ENCODE results near the gene BDKRB2.

GRCh38 chr14:96243785-96244184 lies 39.1 kb downstream of the BDKRB2 start:
- TF ChIP-seq, protein P1, sequence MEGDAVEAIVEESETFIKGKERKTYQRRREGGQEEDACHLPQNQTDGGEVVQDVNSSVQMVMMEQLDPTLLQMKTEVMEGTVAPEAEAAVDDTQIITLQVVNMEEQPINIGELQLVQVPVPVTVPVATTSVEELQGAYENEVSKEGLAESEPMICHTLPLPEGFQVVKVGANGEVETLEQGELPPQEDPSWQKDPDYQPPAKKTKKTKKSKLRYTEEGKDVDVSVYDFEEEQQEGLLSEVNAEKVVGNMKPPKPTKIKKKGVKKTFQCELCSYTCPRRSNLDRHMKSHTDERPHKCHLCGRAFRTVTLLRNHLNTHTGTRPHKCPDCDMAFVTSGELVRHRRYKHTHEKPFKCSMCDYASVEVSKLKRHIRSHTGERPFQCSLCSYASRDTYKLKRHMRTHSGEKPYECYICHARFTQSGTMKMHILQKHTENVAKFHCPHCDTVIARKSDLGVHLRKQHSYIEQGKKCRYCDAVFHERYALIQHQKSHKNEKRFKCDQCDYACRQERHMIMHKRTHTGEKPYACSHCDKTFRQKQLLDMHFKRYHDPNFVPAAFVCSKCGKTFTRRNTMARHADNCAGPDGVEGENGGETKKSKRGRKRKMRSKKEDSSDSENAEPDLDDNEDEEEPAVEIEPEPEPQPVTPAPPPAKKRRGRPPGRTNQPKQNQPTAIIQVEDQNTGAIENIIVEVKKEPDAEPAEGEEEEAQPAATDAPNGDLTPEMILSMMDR (conservative IDR thresholded peaks at IDR 0.05): no peak
- no peak for TF ChIP-seq EZH2 (IDR thresholded peaks at IDR 0.05; ENCODE audit: low read depth)

Measured in PC-9 (cell line).